Measurements from ENCODE around the gene ABCA13.

DNA sequence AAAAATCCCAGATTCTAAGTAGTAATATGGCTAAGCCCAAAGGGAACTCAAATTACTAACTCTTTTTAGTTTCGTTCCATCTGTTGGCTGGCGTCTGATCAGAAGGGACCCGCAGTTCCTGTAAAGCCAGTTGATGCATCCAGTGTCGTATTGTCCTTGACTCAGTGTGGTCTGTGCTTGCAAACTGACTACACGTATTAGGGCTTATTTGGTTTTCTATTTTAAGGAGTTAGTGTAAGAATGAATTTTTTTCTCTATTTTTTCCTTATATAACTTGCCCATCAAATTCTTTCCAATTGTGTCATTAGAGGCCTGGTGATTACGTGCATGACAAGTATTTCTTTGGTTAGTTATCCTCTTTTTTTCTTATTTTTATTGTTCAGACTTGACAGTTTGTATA lies 9.7 kb downstream of the ABCA13 start:
- TF ChIP-seq, protein P1, sequence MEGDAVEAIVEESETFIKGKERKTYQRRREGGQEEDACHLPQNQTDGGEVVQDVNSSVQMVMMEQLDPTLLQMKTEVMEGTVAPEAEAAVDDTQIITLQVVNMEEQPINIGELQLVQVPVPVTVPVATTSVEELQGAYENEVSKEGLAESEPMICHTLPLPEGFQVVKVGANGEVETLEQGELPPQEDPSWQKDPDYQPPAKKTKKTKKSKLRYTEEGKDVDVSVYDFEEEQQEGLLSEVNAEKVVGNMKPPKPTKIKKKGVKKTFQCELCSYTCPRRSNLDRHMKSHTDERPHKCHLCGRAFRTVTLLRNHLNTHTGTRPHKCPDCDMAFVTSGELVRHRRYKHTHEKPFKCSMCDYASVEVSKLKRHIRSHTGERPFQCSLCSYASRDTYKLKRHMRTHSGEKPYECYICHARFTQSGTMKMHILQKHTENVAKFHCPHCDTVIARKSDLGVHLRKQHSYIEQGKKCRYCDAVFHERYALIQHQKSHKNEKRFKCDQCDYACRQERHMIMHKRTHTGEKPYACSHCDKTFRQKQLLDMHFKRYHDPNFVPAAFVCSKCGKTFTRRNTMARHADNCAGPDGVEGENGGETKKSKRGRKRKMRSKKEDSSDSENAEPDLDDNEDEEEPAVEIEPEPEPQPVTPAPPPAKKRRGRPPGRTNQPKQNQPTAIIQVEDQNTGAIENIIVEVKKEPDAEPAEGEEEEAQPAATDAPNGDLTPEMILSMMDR (IDR thresholded peaks at IDR 0.05; ENCODE audit: insufficient read depth, low read length), result no peak
- TF ChIP-seq, protein P2, sequence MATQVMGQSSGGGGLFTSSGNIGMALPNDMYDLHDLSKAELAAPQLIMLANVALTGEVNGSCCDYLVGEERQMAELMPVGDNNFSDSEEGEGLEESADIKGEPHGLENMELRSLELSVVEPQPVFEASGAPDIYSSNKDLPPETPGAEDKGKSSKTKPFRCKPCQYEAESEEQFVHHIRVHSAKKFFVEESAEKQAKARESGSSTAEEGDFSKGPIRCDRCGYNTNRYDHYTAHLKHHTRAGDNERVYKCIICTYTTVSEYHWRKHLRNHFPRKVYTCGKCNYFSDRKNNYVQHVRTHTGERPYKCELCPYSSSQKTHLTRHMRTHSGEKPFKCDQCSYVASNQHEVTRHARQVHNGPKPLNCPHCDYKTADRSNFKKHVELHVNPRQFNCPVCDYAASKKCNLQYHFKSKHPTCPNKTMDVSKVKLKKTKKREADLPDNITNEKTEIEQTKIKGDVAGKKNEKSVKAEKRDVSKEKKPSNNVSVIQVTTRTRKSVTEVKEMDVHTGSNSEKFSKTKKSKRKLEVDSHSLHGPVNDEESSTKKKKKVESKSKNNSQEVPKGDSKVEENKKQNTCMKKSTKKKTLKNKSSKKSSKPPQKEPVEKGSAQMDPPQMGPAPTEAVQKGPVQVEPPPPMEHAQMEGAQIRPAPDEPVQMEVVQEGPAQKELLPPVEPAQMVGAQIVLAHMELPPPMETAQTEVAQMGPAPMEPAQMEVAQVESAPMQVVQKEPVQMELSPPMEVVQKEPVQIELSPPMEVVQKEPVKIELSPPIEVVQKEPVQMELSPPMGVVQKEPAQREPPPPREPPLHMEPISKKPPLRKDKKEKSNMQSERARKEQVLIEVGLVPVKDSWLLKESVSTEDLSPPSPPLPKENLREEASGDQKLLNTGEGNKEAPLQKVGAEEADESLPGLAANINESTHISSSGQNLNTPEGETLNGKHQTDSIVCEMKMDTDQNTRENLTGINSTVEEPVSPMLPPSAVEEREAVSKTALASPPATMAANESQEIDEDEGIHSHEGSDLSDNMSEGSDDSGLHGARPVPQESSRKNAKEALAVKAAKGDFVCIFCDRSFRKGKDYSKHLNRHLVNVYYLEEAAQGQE (IDR thresholded peaks at IDR 0.05; ENCODE audit: insufficient replicate concordance, low read depth), result no peak
- no peak for TF ChIP-seq POLR2AphosphoS5 (IDR thresholded peaks at IDR 0.05; ENCODE audit: low read depth)
